ENCODE measurements around the gene EMILIN2. TPM values are rescaled to one million over a fixed set of nuclear protein-coding genes. Genes with fewer than 3 reads are reported as not detected.

The EMILIN2 gene
- total and polyA plus RNA-seq, 9 of the 15 experiments (the other 6 are each of a cell fraction or from before 2014, with no cell fraction given): 0.01 to 0.40 (median 0.19) TPM

DNA sequence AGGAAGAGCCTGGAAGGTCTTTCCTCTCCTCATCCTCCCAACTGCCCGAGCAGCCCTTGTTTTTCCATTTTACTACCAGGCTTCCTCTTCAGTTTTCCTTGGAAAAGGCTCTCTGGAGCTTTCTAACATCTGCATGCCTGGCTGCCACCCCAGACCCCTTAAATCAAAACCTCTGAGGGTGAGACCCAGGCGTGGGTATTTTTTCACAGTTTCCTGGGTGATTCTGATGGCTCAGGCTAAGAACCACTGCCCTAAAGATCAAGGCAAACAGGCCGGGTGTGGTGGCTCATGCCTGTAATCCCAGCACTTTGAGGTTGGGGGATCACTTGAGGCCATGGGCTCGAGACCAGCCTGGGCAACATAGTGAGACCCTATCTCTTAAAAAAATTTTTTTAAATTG, 35.4 kb downstream of the EMILIN2 start (continued):
- no peak for TF ChIP-seq SAP30 (IDR thresholded peaks at IDR 0.05; ENCODE audit: borderline replicate concordance, insufficient read depth, low read depth, low read length, poor library complexity, severe bottlenecking)

- POLR2A ChIA-PET: interaction anchor here (0.9 to 1.1 kb wide), 2 partner anchors 17 to 362 kb away, joined by 3 to 4 read pairs; no protein-coding TSS in a partner anchor
- TF ChIP-seq ZNF696 (CRISPR knock-in tag; conservative IDR thresholded peaks at IDR 0.05): no peak
- TF ChIP-seq ZNF274 (IDR thresholded peaks at IDR 0.05; ENCODE audit: borderline replicate concordance, low read depth, low read length): no peak
- no peak for TF ChIP-seq MAZ (CRISPR knock-in tag; conservative IDR thresholded peaks at IDR 0.05 in 1 of 2, IDR thresholded peaks at IDR 0.05 in 1 of 2)
- no peak for TF ChIP-seq SAFB (IDR thresholded peaks at IDR 0.05; ENCODE audit: borderline replicate concordance, low read depth, low read length)
- no peak for TF ChIP-seq ZNF507 (tag; conservative IDR thresholded peaks at IDR 0.05)
- no peak for TF ChIP-seq PHB2 (IDR thresholded peaks at IDR 0.05; ENCODE audit: low read depth)
- no peak for TF ChIP-seq FOSL1 (tag; conservative IDR thresholded peaks at IDR 0.05)
- TF ChIP-seq EHMT2 (IDR thresholded peaks at IDR 0.05): no peak
- intact Hi-C loops (cut with micrococcal nuclease) (no loop called here), in situ Hi-C loops (cut with MboI) (no loop called here)
- no peak for FAIRE-seq
- CTCF ChIA-PET (ENCODE audit: low intra/inter-chr PET ratio): no interaction called here
- Histone ChIP-seq H3K27ac (ENCODE audit: extremely low read depth, low read depth, low read length) (no peak overlapping the region), H3K27me3 (ENCODE audit: control insufficient read depth in 2 of 2, insufficient read depth in 2 of 2, low read length in 2 of 2) (peaks cover 8 to 22% of the 10 kb centered on the region in 2 experiments), H3K9me1 (ENCODE audit: control insufficient read depth, insufficient read depth, low read length) (no peaks in the 10 kb centered on the region), H3K79me2 (ENCODE audit: control insufficient read depth, insufficient read depth, low read length) (no peaks in the 10 kb centered on the region), H4K20me1 (replicated peaks; ENCODE audit: control insufficient read depth, insufficient read depth, low read length) (no peaks in the 10 kb centered on the region), H3K9ac (ENCODE audit: insufficient read depth in 1 of 2, low read depth in 2 of 2, low read length in 2 of 2) (peak overlapping the region in 1 of 2 experiments; percentile 20; a peak in 1 of 4 replicates), H3K36me3 (ENCODE audit: control insufficient read depth, insufficient read depth, low read length) (no peaks in the 10 kb centered on the region), H3K9me3 (replicated peaks; ENCODE audit: control insufficient read depth, insufficient read depth, low read depth, low read length) (peaks cover 3% of the 10 kb centered on the region), H3K4me2 (ENCODE audit: insufficient read depth, low read length) (no peak overlapping the region), H3K4me3 (no peak overlapping the region), H2AFZ (ENCODE audit: low read depth, low read length) (no peak overlapping the region), H3K4me1 (replicated peaks in 1 of 2; ENCODE audit: control insufficient read depth in 2 of 2, insufficient read depth in 2 of 2, low read length in 2 of 2) (peaks cover 0 to 8% of the 10 kb centered on the region in 2 experiments; a peak in 2 of 5 replicates)
- BruUV-seq (replicated peaks): no TSS peak
- no peak for DNase-seq (ENCODE audit: extremely low read depth in 1 of 4, low spot score in 3 of 4)
- ATAC-seq: peak; percentile 26; the same call in 2 of the 3 replicates
- 27% methylated on average over 10 of the region's 10 CpGs for WGBS (ENCODE audit: insufficient coverage, low coverage, missing lambda C conversion rate)
Measured at GRCh38 chr18:2883076-2883735, 36.4 kb downstream of the EMILIN2 start.
